AG09309 (cell line): ENCODE data around the gene TNFRSF19.

Experiments used
- DNase-seq: peaks from one replicate; pipeline ENCODE4 v3.0.0-alpha.2; 2010; ENCODE audit warnings: low read depth
- H3K4me3 ChIP-seq: 2 replicates; pipeline ENCODE4 v1.5.1; 2011; ENCODE audit warnings: mild to moderate bottlenecking, low read depth, low read length, moderate library complexity; ENCODE audit not compliant: control insufficient read depth
- TF ChIP-seq, protein P1 (sequence below): IDR thresholded peaks from 2 replicates; pipeline ENCODE4 v1.5.1; 2011; ENCODE audit warnings: mild to moderate bottlenecking, low read depth, low read length, inconsistent platforms; ENCODE audit not compliant: insufficient read depth, control insufficient read depth; ENCODE audit errors: missing control alignments

The TNFRSF19 gene

DNA sequence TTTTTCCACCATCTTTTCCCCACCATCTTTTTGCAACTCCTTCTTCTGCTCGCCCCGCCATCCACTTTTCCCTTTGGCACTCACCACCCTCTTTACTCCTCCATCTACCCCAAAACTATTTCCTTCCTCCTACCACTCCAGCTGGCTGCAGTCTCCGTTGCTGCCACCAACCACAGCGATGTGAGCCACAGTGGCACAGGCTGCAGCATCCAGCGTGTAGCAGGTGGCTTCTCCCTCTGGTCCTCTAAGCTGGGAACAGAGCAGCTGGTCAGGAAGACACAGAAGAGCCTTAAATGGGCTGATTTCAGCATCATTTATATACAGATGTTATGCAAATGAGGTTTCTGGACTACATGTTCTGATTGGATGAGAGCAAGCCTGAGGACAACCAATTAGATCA is 144.5 kb downstream of the TNFRSF19 start:
- no peak overlapping the region for H3K4me3 ChIP-seq
- DNase-seq, result no peak
- TF ChIP-seq, protein P1, sequence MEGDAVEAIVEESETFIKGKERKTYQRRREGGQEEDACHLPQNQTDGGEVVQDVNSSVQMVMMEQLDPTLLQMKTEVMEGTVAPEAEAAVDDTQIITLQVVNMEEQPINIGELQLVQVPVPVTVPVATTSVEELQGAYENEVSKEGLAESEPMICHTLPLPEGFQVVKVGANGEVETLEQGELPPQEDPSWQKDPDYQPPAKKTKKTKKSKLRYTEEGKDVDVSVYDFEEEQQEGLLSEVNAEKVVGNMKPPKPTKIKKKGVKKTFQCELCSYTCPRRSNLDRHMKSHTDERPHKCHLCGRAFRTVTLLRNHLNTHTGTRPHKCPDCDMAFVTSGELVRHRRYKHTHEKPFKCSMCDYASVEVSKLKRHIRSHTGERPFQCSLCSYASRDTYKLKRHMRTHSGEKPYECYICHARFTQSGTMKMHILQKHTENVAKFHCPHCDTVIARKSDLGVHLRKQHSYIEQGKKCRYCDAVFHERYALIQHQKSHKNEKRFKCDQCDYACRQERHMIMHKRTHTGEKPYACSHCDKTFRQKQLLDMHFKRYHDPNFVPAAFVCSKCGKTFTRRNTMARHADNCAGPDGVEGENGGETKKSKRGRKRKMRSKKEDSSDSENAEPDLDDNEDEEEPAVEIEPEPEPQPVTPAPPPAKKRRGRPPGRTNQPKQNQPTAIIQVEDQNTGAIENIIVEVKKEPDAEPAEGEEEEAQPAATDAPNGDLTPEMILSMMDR, result no peak

- no peak for DNase-seq
- H3K4me3 ChIP-seq, result no peak overlapping the region
- TF ChIP-seq, protein P1, result no peak
These were observed 145.0 kb downstream of the TNFRSF19 start for GRCh38 chr13:23715092-23715761.

DNA sequence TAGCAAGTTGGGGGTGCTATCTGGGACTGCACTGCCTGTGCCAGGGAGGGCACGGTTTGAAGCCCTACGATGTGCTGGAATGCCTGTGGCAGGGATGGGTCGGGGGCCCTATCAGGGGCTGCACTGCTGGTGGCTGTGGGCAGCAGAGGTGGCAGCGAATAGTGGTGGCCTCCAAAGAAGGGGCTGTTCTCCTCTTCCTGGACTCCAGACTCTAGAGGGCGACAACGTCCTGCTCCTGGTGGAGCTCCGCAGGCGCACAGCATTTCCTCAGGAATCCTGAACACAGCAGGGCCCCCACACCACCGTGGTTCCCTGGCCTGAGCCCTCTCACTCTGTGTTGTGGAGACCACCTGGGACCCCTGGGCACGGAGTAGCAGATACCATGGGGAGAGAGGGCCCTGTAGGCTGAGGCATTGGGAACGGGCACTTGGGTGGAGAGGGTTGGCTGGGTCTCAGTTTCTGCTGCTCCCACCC is 145.6 kb downstream of the TNFRSF19 start:
- TF ChIP-seq, protein P1, result peak; percentile 45
- no peak for DNase-seq
- no peak overlapping the region for H3K4me3 ChIP-seq

DNA sequence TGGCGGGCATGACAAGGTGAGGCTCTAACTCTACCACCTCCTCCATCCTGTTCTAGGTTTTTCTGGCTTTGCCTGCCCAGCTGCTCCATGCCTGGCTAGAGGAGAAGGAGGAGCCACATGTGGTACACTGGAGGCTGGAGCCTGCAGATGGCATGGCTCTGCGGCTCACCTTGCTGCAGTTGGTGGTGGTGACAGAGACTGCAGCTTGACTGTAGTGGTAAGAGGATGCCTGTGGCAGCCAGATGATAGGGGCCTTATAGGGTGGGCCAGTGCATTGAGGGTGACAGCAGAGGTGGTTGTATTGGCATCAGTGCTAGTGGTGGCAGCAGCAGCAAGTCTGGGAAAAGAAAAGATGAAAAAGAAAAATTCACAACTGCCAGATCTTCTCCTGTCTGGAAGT is 146.2 kb downstream of the TNFRSF19 start:
- no peak overlapping the region for H3K4me3 ChIP-seq
- TF ChIP-seq, protein P1, result no peak
- no peak for DNase-seq

- TF ChIP-seq, protein P1, result no peak
- H3K4me3 ChIP-seq, result no peak overlapping the region
- no peak for DNase-seq
These were observed 148.8 kb downstream of the TNFRSF19 start for GRCh38 chr13:23718996-23719395.

DNA sequence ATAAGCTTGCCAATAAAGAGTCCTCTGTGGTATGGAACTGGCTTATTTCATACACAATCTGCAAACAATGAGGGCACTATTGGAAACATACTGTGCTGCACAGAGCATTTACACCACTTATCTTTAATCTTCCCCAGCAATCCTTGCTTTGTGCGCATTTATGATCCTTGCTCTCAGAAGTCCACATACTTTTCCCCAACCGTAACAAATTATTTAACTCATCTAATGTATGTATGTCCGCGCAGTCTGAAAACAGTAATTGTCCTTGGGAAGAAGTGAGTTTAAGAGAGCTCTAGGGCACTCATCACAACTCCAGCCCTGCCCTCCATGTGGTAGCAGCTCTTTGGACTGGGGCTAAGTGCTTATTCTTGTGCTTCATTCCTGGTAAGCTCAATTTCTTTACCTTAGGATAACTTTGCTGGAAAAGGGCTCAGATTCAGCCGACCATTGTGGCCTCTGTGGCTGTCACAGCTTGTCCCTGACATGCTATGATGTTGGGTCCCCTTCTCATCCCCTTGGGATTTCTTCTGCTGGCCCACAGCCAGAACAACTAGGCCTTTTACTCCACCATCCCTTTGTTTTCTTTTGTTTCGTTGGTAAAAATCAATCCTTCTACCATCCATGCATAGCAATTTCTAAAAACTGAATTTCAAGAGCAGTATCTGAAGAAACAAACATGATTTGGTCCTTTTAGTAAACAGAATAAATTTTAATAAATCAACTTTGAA is 152.7 kb downstream of the TNFRSF19 start:
- TF ChIP-seq, protein P1, result no peak
- no peak overlapping the region for H3K4me3 ChIP-seq
- DNase-seq, result no peak
